PC-3 (cell line): ENCODE data around the gene STIL. TPM values are rescaled to one million over a fixed set of nuclear protein-coding genes. Genes with fewer than 3 reads are reported as not detected.

Source experiments
- ATAC-seq: fragments of 200-7000 bp; cut with Tn5 transposase; 2 replicates; pipeline ENCODE4 v1.9.1; 2020; ENCODE audit warnings: mild to moderate bottlenecking, moderate library complexity
- BruUV-seq: library from RNA; stranded (reverse); fragments of 400-500 nt; replicated peaks from 2 replicates; lab custom pipeline; 2021; lab: Mats Ljungman, UMichigan
- CTCF ChIA-PET: fragments of 300-600 bp; sonication (Branson Sonifier 250); formaldehyde crosslinking; loops from one replicate; lab custom pipeline; 2022; ENCODE audit warnings: antibody characterized with exemption; lab: Charles Lee
- POLR2A ChIA-PET: fragments of 300-600 bp; sonication (Branson Sonifier 250); formaldehyde crosslinking; loops from one replicate; lab custom pipeline; 2022; ENCODE audit warnings: antibody characterized with exemption; ENCODE audit not compliant: unreplicated experiment; lab: Charles Lee
- DNase-seq: peaks from one replicate; pipeline ENCODE4 v3.0.0-alpha.2; 2015
- H2AFZ ChIP-seq: fragments of 300-600 bp; sonication (generic); 2 replicates; pipeline ENCODE4 v1.6.0; 2016; ENCODE audit warnings: antibody characterized with exemption, low read length
- H3F3A ChIP-seq: fragments of 300-600 bp; sonication (generic); one replicate; pipeline ENCODE4 v1.6.0; 2017; ENCODE audit warnings: antibody characterized with exemption, low read length, control low read depth, mild to moderate bottlenecking; ENCODE audit not compliant: unreplicated experiment
- H3K27ac ChIP-seq: fragments of 300-600 bp; sonication (generic); 2 replicates; pipeline ENCODE4 v1.5.1; 2016; ENCODE audit warnings: mild to moderate bottlenecking, low read length
- H3K27me3 ChIP-seq: fragments of 300-600 bp; sonication (generic); 2 replicates; pipeline ENCODE4 v1.6.1; 2016; ENCODE audit warnings: low read length, mixed read lengths
- H3K36me3 ChIP-seq: fragments of 300-600 bp; sonication (generic); 2 replicates; pipeline ENCODE4 v1.6.1; 2016; ENCODE audit warnings: low read depth, mixed run types, low read length, mixed read lengths
- H3K4me1 ChIP-seq: fragments of 300-600 bp; sonication (generic); 2 replicates; pipeline ENCODE4 v1.5.1; 2016; ENCODE audit warnings: low read length; ENCODE audit not compliant: insufficient read depth
- H3K4me2 ChIP-seq: fragments of 300-600 bp; sonication (generic); 2 replicates; pipeline ENCODE4 v1.6.0; 2016; ENCODE audit warnings: low read length
- H3K4me3 ChIP-seq: fragments of 300-600 bp; sonication (generic); 2 replicates; pipeline ENCODE4 v1.5.1; 2016; ENCODE audit warnings: mild to moderate bottlenecking, low read length, mixed read lengths
- H3K79me2 ChIP-seq: fragments of 300-600 bp; sonication (generic); 2 replicates; pipeline ENCODE4 v1.6.1; 2017; ENCODE audit warnings: low read length, mixed read lengths
- H3K9ac ChIP-seq: fragments of 300-600 bp; sonication (generic); 2 replicates; pipeline ENCODE4 v1.6.0; 2016; ENCODE audit warnings: mild to moderate bottlenecking, low read length
- H3K9me2 ChIP-seq: fragments of 300-600 bp; sonication (generic); replicated peaks from 2 replicates; pipeline ENCODE4 v1.6.1; 2016; ENCODE audit warnings: mixed run types, low read length, mixed read lengths
- H3K9me3 ChIP-seq: fragments of 300-600 bp; sonication (generic); 2 replicates; pipeline ENCODE4 v1.6.1; 2016; ENCODE audit warnings: low read length, mixed read lengths
- H4K20me1 ChIP-seq: fragments of 300-600 bp; sonication (generic); 2 replicates; pipeline ENCODE4 v1.6.1; 2016; ENCODE audit warnings: low read length, mixed read lengths
- EZH2 ChIP-seq: fragments of 300-600 bp; sonication (generic); IDR thresholded peaks from one replicate; pipeline ENCODE4 v1.6.1; 2017; ENCODE audit warnings: antibody characterized with exemption, mild to moderate bottlenecking, low read length; ENCODE audit not compliant: unreplicated experiment
- EZH2phosphoT487 ChIP-seq: fragments of 300-600 bp; sonication (generic); IDR thresholded peaks from 2 replicates; pipeline ENCODE4 v1.6.1; 2018; ENCODE audit warnings: mild to moderate bottlenecking, antibody characterized with exemption, low read length, borderline replicate concordance
- intact Hi-C: fragments of 100-400 bp; cut with micrococcal nuclease; formaldehyde crosslinking; loops from 2 replicates; pipeline ENCODE4 v1.9.0; 2023
- total RNA-seq: library from RNA; depleted of rRNA; stranded (reverse); fragments of >200 nt; gene quantifications from 2 replicates; pipeline ENCODE4 v1.2.3, GENCODE V29; 2014
- TF ChIP-seq, protein P1 (sequence below): fragments of 300-600 bp; sonication (generic); conservative IDR thresholded peaks from 2 replicates; pipeline ENCODE4 v1.5.1; 2017; ENCODE audit warnings: antibody characterized with exemption, low read depth, mild to moderate bottlenecking, low read length

Gene STIL
- total RNA-seq, 1 experiment from 2014 or later, result 32.0 TPM

DNA sequence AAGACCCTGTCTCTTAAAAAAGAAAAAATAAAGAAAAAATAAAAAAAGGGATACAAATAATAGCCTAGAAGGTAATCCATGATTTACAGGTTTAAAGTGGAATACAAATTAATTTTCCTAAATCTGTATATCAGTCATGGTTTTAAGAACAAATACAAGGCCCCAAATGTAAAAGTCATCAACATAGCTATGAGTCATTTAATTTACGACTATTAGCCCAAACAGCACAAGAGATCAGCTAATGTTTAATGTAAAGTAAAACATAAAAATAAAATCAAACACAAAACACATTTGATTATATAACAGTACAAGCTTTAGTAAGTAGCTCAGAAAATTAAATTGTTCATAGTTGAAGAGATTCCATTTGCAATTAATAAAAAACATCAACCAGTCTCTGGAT, 61.6 kb downstream of the STIL start:
- Histone ChIP-seq H3K79me2 (no peaks in the 10 kb centered on the region), H4K20me1 (no peaks in the 10 kb centered on the region), H2AFZ (no peak overlapping the region), H3K9me2 (no peaks in the 10 kb centered on the region), H3K36me3 (peaks cover 30% of the 10 kb centered on the region), H3K4me3 (no peak overlapping the region), H3K9me3 (no peaks in the 10 kb centered on the region), H3K27me3 (no peaks in the 10 kb centered on the region), H3K27ac (no peak overlapping the region), H3K4me1 (no peaks in the 10 kb centered on the region), H3K4me2 (no peak overlapping the region), H3K9ac (no peak overlapping the region), H3F3A (no peaks in the 10 kb centered on the region)
- DNase-seq (peak; percentile 26), ATAC-seq (peak; percentile 66)
- CTCF ChIA-PET, result interaction anchor here (0.6 to 0.7 kb wide), 2 partner anchors 59 to 73 kb away, joined by 3 to 4 read pairs; no protein-coding TSS in a partner anchor
- intact Hi-C loops, result no loop called here
- POLR2A ChIA-PET, result interaction anchor here (0.8 kb wide), 1 partner anchor 11 kb away, joined by 16 read pairs; no protein-coding TSS in a partner anchor
- TF ChIP-seq, protein P1, sequence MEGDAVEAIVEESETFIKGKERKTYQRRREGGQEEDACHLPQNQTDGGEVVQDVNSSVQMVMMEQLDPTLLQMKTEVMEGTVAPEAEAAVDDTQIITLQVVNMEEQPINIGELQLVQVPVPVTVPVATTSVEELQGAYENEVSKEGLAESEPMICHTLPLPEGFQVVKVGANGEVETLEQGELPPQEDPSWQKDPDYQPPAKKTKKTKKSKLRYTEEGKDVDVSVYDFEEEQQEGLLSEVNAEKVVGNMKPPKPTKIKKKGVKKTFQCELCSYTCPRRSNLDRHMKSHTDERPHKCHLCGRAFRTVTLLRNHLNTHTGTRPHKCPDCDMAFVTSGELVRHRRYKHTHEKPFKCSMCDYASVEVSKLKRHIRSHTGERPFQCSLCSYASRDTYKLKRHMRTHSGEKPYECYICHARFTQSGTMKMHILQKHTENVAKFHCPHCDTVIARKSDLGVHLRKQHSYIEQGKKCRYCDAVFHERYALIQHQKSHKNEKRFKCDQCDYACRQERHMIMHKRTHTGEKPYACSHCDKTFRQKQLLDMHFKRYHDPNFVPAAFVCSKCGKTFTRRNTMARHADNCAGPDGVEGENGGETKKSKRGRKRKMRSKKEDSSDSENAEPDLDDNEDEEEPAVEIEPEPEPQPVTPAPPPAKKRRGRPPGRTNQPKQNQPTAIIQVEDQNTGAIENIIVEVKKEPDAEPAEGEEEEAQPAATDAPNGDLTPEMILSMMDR, result no peak
- no peak for TF ChIP-seq EZH2
- TF ChIP-seq EZH2phosphoT487, result no peak
- BruUV-seq, result no TSS peak

DNA sequence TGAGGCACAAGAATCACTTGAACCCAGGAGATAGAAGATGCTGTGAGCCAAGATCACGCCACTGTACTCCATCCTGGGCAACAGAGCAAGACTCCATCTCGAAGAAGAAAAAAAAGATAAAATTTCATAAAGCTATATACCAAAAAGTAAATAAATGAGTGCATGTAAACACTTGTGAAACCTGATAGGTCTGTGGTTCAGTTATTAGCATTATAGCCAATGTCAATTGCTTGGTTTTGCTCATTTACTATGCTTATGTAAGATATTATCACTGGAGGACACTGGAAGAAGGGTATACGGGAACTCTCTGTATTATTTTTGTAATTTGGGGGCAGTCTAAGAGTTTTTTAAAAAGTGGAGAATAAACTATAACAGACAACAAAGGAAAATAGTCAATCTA, 64.2 kb downstream of the STIL start:
- intact Hi-C loops, result no loop called here
- TF ChIP-seq, protein P1, result no peak
- TF ChIP-seq EZH2phosphoT487 (no peak), EZH2 (no peak)
- Histone ChIP-seq H3K27me3 (no peaks in the 10 kb centered on the region), H3K4me2 (no peak overlapping the region), H3K4me1 (no peaks in the 10 kb centered on the region), H3K9ac (no peak overlapping the region), H3K36me3 (peaks cover 20% of the 10 kb centered on the region), H3K9me2 (no peaks in the 10 kb centered on the region), H2AFZ (no peak overlapping the region), H3K4me3 (no peak overlapping the region), H3K79me2 (no peaks in the 10 kb centered on the region), H3K9me3 (no peaks in the 10 kb centered on the region), H4K20me1 (no peaks in the 10 kb centered on the region), H3K27ac (no peak overlapping the region), H3F3A (no peaks in the 10 kb centered on the region)
- BruUV-seq, result no TSS peak
- CTCF ChIA-PET, result no interaction called here
- peak; percentile 64 for ATAC-seq
- POLR2A ChIA-PET, result no interaction called here
- DNase-seq, result peak; percentile 24

DNA sequence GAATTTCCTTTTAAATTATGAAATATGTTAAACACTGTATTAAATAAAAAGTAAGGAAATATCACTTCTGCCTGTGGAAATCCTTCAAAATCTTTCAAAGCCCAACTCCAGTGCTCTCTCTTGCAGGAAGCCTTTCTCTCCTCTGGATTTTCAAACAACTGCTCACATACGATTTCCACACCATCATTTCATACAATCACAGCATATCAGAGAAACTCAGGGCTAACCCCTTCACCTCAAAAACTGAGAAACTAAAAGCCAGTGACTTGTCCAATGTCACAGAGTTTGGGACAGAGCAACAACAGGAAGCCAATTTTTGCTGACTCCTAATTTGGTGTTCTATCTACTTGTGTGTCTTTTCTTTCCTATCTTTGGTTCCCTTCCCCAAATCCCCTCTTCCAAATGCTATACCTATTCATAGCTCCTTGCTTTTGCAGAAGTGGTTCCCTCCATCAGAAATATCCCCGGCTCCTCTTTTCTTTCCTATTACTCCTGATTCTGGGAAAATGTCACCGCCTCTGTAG, 69.5 kb downstream of the STIL start:
- H3F3A ChIP-seq, result no peaks in the 10 kb centered on the region
- no peaks in the 10 kb centered on the region for H3K9me3 ChIP-seq
- no peak overlapping the region for H2AFZ ChIP-seq
- H3K27ac ChIP-seq, result no peak overlapping the region
- no peak overlapping the region for H3K4me3 ChIP-seq
- no peaks in the 10 kb centered on the region for H4K20me1 ChIP-seq
- ChIA-PET CTCF (no interaction called here), POLR2A (no interaction called here)
- no TSS peak for BruUV-seq
- H3K4me2 ChIP-seq, result no peak overlapping the region
- no peaks in the 10 kb centered on the region for H3K79me2 ChIP-seq
- ATAC-seq (no peak), DNase-seq (no peak)
- no peaks in the 10 kb centered on the region for H3K4me1 ChIP-seq
- TF ChIP-seq, protein P1, result no peak
- TF ChIP-seq EZH2 (no peak), EZH2phosphoT487 (no peak)
- H3K9me2 ChIP-seq, result no peaks in the 10 kb centered on the region
- no peaks in the 10 kb centered on the region for H3K36me3 ChIP-seq
- no peaks in the 10 kb centered on the region for H3K27me3 ChIP-seq
- H3K9ac ChIP-seq, result no peak overlapping the region
- intact Hi-C loops, result no loop called here
